OCI-LY1 (cell line): ENCODE data around the gene LDLRAD3.

Experiments
- H2AFZ ChIP-seq: fragments of 200-600 bp; sonication (generic), shearing (Covaris generic); 2 replicates; pipeline ENCODE4 v1.6.0; 2014; ENCODE audit warnings: antibody characterized with exemption, mild to moderate bottlenecking, low read length
- H3F3A ChIP-seq: fragments of 200-600 bp; sonication (generic), shearing (Covaris generic); 2 replicates; pipeline ENCODE4 v1.6.0; 2014; ENCODE audit warnings: mild to moderate bottlenecking, antibody characterized with exemption, low read length, moderate library complexity; ENCODE audit not compliant: insufficient read depth
- H3K27ac ChIP-seq: fragments of 200-600 bp; sonication (generic); 2 replicates; pipeline ENCODE4 v1.5.1; 2014; ENCODE audit warnings: low read length, mixed run types, mild to moderate bottlenecking, low read depth; ENCODE audit not compliant: poor library complexity, severe bottlenecking
- H3K27me3 ChIP-seq: fragments of 200-600 bp; sonication (generic); 2 replicates; pipeline ENCODE4 v1.6.0; 2014; ENCODE audit warnings: antibody characterized with exemption, mild to moderate bottlenecking, low read length, moderate library complexity; ENCODE audit not compliant: insufficient read depth
- H3K36me3 ChIP-seq: fragments of 200-600 bp; sonication (generic); 2 replicates; pipeline ENCODE4 v1.6.1; 2014; ENCODE audit warnings: mild to moderate bottlenecking, antibody characterized with exemption, low read length, moderate library complexity, mixed read lengths; ENCODE audit not compliant: insufficient read depth
- H3K4me1 ChIP-seq: fragments of 200-600 bp; sonication (generic); 2 replicates; pipeline ENCODE4 v1.5.1; 2014; ENCODE audit warnings: mild to moderate bottlenecking, low read length, moderate library complexity; ENCODE audit not compliant: insufficient read depth, severe bottlenecking
- H3K4me2 ChIP-seq: fragments of 200-600 bp; sonication (generic), shearing (Covaris generic); 2 replicates; pipeline ENCODE4 v1.6.1; 2014; ENCODE audit warnings: low read length
- H3K4me3 ChIP-seq: fragments of 200-600 bp; sonication (generic); 2 replicates; pipeline ENCODE4 v1.5.1; 2014; ENCODE audit warnings: low read length, low read depth, mild to moderate bottlenecking, mixed read lengths; ENCODE audit not compliant: poor library complexity, severe bottlenecking
- H3K79me2 ChIP-seq: fragments of 200-600 bp; shearing (Covaris generic); 2 replicates; pipeline ENCODE4 v1.6.1; 2016; ENCODE audit warnings: mixed run types, low read length, mixed read lengths; ENCODE audit not compliant: insufficient read depth
- H3K9ac ChIP-seq: fragments of 200-600 bp; sonication (generic), shearing (Covaris generic); 2 replicates; pipeline ENCODE4 v1.6.1; 2014; ENCODE audit warnings: mild to moderate bottlenecking, low read length, mixed read lengths
- H3K9me2 ChIP-seq: fragments of 200-600 bp; sonication (generic), shearing (Covaris generic); 2 replicates; pipeline ENCODE4 v1.6.1; 2014; ENCODE audit warnings: low read depth, mild to moderate bottlenecking, low read length, mixed read lengths
- H3K9me3 ChIP-seq: fragments of 200-600 bp; shearing (Covaris generic); 2 replicates; pipeline ENCODE4 v1.6.1; 2014; ENCODE audit warnings: low read length, mixed read lengths
- H4K20me1 ChIP-seq: fragments of 200-600 bp; sonication (generic), shearing (Covaris generic); 2 replicates; pipeline ENCODE4 v1.6.0; 2016; ENCODE audit warnings: mild to moderate bottlenecking, low read length; ENCODE audit not compliant: insufficient read depth
- EZH2 ChIP-seq: fragments of 200-600 bp; sonication (generic), shearing (Covaris generic); IDR thresholded peaks from 2 replicates; pipeline ENCODE4 v1.8.0; 2017; ENCODE audit warnings: borderline replicate concordance, mixed run types, mild to moderate bottlenecking, antibody characterized with exemption, low read length, moderate library complexity, mixed read lengths
- TF ChIP-seq, protein P1 (sequence below): fragments of 200-600 bp; sonication (generic), shearing (Covaris generic); IDR thresholded peaks from 2 replicates; pipeline ENCODE4 v1.5.1; 2017; ENCODE audit warnings: mild to moderate bottlenecking, antibody characterized with exemption, low read length, moderate library complexity, mixed read lengths

LDLRAD3 gene

DNA sequence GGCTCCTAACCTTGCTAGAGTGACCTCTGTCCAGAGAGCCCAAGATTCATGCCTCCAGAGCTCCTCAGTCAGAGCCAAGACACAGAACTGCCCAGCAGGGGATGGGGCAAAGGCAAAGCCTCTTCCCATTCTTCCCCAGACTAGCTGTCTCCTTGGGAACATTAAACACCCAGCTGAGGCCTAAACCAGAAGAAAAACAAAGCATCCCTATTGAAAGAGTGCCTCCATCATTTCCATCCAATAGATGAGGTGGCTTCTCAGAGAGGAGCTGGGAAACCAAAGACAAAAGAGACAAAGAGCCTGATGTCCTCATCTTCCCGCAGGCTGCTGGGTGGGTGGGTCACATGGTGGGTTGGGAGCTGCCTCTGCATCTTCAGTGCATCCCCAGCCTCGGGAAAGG lies 308.0 kb downstream of the LDLRAD3 start:
- Histone ChIP-seq H3K36me3 (no peaks in the 10 kb centered on the region), H3K4me3 (no peak overlapping the region), H4K20me1 (no peaks in the 10 kb centered on the region), H2AFZ (no peak overlapping the region), H3F3A (no peaks in the 10 kb centered on the region), H3K9me3 (no peaks in the 10 kb centered on the region), H3K9ac (no peak overlapping the region), H3K9me2 (no peaks in the 10 kb centered on the region), H3K4me2 (no peak overlapping the region), H3K27ac (no peak overlapping the region), H3K27me3 (no peaks in the 10 kb centered on the region), H3K4me1 (no peaks in the 10 kb centered on the region), H3K79me2 (no peaks in the 10 kb centered on the region)
- no peak for TF ChIP-seq EZH2
- TF ChIP-seq, protein P1, sequence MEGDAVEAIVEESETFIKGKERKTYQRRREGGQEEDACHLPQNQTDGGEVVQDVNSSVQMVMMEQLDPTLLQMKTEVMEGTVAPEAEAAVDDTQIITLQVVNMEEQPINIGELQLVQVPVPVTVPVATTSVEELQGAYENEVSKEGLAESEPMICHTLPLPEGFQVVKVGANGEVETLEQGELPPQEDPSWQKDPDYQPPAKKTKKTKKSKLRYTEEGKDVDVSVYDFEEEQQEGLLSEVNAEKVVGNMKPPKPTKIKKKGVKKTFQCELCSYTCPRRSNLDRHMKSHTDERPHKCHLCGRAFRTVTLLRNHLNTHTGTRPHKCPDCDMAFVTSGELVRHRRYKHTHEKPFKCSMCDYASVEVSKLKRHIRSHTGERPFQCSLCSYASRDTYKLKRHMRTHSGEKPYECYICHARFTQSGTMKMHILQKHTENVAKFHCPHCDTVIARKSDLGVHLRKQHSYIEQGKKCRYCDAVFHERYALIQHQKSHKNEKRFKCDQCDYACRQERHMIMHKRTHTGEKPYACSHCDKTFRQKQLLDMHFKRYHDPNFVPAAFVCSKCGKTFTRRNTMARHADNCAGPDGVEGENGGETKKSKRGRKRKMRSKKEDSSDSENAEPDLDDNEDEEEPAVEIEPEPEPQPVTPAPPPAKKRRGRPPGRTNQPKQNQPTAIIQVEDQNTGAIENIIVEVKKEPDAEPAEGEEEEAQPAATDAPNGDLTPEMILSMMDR: no peak

GRCh38 chr11:36253238-36253637 lies 309.4 kb downstream of the LDLRAD3 start:
- Histone ChIP-seq H3K4me1 (no peaks in the 10 kb centered on the region), H3K4me2 (no peak overlapping the region), H3K36me3 (no peaks in the 10 kb centered on the region), H3K79me2 (no peaks in the 10 kb centered on the region), H3F3A (no peaks in the 10 kb centered on the region), H3K27me3 (no peaks in the 10 kb centered on the region), H3K9me2 (no peaks in the 10 kb centered on the region), H2AFZ (no peak overlapping the region), H3K9ac (no peak overlapping the region), H3K9me3 (no peaks in the 10 kb centered on the region), H3K27ac (no peak overlapping the region), H4K20me1 (no peaks in the 10 kb centered on the region), H3K4me3 (no peak overlapping the region)
- no peak for TF ChIP-seq EZH2
- TF ChIP-seq, protein P1: no peak

DNA sequence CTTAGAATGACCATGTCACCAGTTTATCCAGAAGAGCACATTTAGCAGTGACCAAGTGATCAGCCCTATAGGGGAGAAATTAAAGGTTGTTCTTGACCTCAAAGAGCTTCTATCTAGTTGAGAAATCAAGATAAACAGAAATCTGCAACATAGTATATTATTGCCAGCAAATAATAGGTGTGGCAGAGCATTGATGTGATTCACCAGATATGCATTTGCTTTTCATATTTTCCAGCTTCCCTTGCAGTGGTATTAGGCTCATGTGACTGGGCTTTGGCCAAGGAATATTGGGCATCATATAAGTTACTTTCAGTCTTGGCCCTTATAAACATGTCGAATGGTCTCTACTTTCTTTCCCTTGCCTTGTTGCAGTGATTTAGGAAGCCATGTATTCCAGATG lies 310.9 kb downstream of the LDLRAD3 start:
- Histone ChIP-seq H3K36me3 (no peaks in the 10 kb centered on the region), H3K9me2 (no peaks in the 10 kb centered on the region), H3K4me1 (no peaks in the 10 kb centered on the region), H3K4me3 (no peak overlapping the region), H3K79me2 (no peaks in the 10 kb centered on the region), H4K20me1 (no peaks in the 10 kb centered on the region), H3K27me3 (no peaks in the 10 kb centered on the region), H3K9ac (no peak overlapping the region), H3K4me2 (no peak overlapping the region), H3K9me3 (no peaks in the 10 kb centered on the region), H3F3A (no peaks in the 10 kb centered on the region), H2AFZ (no peak overlapping the region), H3K27ac (no peak overlapping the region)
- no peak for TF ChIP-seq EZH2
- TF ChIP-seq, protein P1: no peak
